A673 (cell line): ENCODE data around the gene PDCD1. TPM values are rescaled to one million over a fixed set of nuclear protein-coding genes. Genes with fewer than 3 reads are reported as not detected.

Experiments
- BruUV-seq: library from RNA; stranded (reverse); fragments of 400-500 nt; replicated peaks from 2 replicates; lab custom pipeline; 2021; lab: Mats Ljungman, UMichigan
- CTCF ChIA-PET: fragments of 300-600 bp; sonication (Branson Sonifier 250); formaldehyde crosslinking; loops from one replicate; lab custom pipeline; 2022; ENCODE audit warnings: antibody characterized with exemption; lab: Charles Lee
- POLR2A ChIA-PET: fragments of 300-600 bp; sonication (Branson Sonifier 250); formaldehyde crosslinking; loops from one replicate; lab custom pipeline; 2022; ENCODE audit warnings: antibody characterized with exemption; ENCODE audit not compliant: low non-redundant PET; lab: Charles Lee
- DNase-seq: peaks from one replicate; pipeline ENCODE4 v3.0.0-alpha.2; 2015; ENCODE audit warnings: low spot score
- H3K27ac ChIP-seq: fragments of 200-600 bp; sonication (generic); 2 replicates; pipeline ENCODE4 v1.5.1; 2016; ENCODE audit warnings: mixed run types, low read depth, mild to moderate bottlenecking, mixed read lengths, antibody characterized with exemption, low read length; ENCODE audit not compliant: poor library complexity, severe bottlenecking
- H3K27me3 ChIP-seq: fragments of 200-600 bp; sonication (generic); replicated peaks from 2 replicates; pipeline ENCODE4 v1.6.1; 2017; ENCODE audit warnings: mixed run types, low read depth, mild to moderate bottlenecking, mixed read lengths, antibody characterized with exemption, low read length; ENCODE audit not compliant: insufficient read depth, poor library complexity
- H3K36me3 ChIP-seq: fragments of 200-600 bp; sonication (generic); 2 replicates; pipeline ENCODE4 v1.6.1; 2016; ENCODE audit warnings: mixed run types, mild to moderate bottlenecking, mixed read lengths, antibody characterized with exemption, low read length; ENCODE audit not compliant: insufficient read depth, poor library complexity, severe bottlenecking
- H3K4me1 ChIP-seq: fragments of 200-600 bp; sonication (generic); 2 replicates; pipeline ENCODE4 v1.6.1; 2017; ENCODE audit warnings: mixed run types, mild to moderate bottlenecking, mixed read lengths, antibody characterized with exemption, low read length; ENCODE audit not compliant: insufficient read depth, poor library complexity, severe bottlenecking
- H3K4me3 ChIP-seq: fragments of 200-600 bp; sonication (generic); 2 replicates; pipeline ENCODE4 v1.5.1; 2016; ENCODE audit warnings: low read depth, mixed run types, mild to moderate bottlenecking, mixed read lengths, low read length; ENCODE audit not compliant: poor library complexity, severe bottlenecking
- H3K9me3 ChIP-seq: fragments of 200-600 bp; sonication (generic); 2 replicates; pipeline ENCODE4 v1.6.1; 2016; ENCODE audit warnings: mixed run types, low read depth, mild to moderate bottlenecking, mixed read lengths, antibody characterized with exemption, low read length; ENCODE audit not compliant: poor library complexity, severe bottlenecking
- CTCF ChIP-seq: fragments of 300-800, 200-600 bp; sonication (generic); conservative IDR thresholded peaks from 2 replicates; pipeline ENCODE4 v1.5.1; 2017; ENCODE audit warnings: low read depth, mild to moderate bottlenecking, antibody characterized with exemption, low read length, moderate library complexity, mixed read lengths
- EZH2 ChIP-seq: fragments of 200-600 bp; sonication (generic); IDR thresholded peaks from 2 replicates; pipeline ENCODE4 v1.6.1; 2017; ENCODE audit warnings: borderline replicate concordance, low read depth, mild to moderate bottlenecking, mixed read lengths, antibody characterized with exemption, low read length; ENCODE audit not compliant: poor library complexity, severe bottlenecking
- intact Hi-C: fragments of 100-400 bp; cut with micrococcal nuclease; formaldehyde crosslinking; loops from one replicate; pipeline ENCODE4 v1.10.0; 2022; ENCODE audit not compliant: unreplicated experiment
- total RNA-seq: library from RNA; stranded (reverse); gene quantifications from 2 replicates; pipeline ENCODE4 v1.2.3, GENCODE V29; 2021

PDCD1 gene
- total RNA-seq, 1 experiment from 2014 or later, result 0.34 TPM

GRCh38 chr2:241842067-241842415 is 16.7 kb downstream of the PDCD1 start:
- peak overlapping the region; percentile 54 for H3K27ac ChIP-seq
- no TSS peak for BruUV-seq
- CTCF ChIA-PET, result no interaction called here
- no peaks in the 10 kb centered on the region for H3K36me3 ChIP-seq
- peaks cover 14% of the 10 kb centered on the region for H3K4me1 ChIP-seq
- H3K4me3 ChIP-seq, result no peak overlapping the region
- DNase-seq, result no peak
- POLR2A ChIA-PET, result no interaction called here
- no peak for TF ChIP-seq CTCF
- no peak for TF ChIP-seq EZH2
- no peaks in the 10 kb centered on the region for H3K9me3 ChIP-seq
- intact Hi-C loops, result no loop called here
- no peaks in the 10 kb centered on the region for H3K27me3 ChIP-seq

- POLR2A ChIA-PET, result no interaction called here
- CTCF ChIA-PET, result no interaction called here
Observed at GRCh38 chr2:241841181-241842066, 17.3 kb downstream of the PDCD1 start.

GRCh38 chr2:241837197-241837965 is 21.3 kb downstream of the PDCD1 start:
- Histone ChIP-seq H3K9me3 (peaks cover 3% of the 10 kb centered on the region), H3K27me3 (no peaks in the 10 kb centered on the region), H3K4me3 (no peak overlapping the region), H3K36me3 (no peaks in the 10 kb centered on the region), H3K27ac (no peak overlapping the region), H3K4me1 (peaks cover 26% of the 10 kb centered on the region)
- BruUV-seq, result no TSS peak
- CTCF ChIA-PET, result no interaction called here
- POLR2A ChIA-PET, result no interaction called here
- intact Hi-C loops, result no loop called here
- TF ChIP-seq EZH2 (no peak), CTCF (no peak)
- no peak for DNase-seq

More at GRCh38 chr2:241841181-241842066, 17.3 kb downstream of the PDCD1 start:
- Histone ChIP-seq H3K4me3 (no peak overlapping the region), H3K4me1 (peaks cover 14% of the 10 kb centered on the region), H3K27ac (peak overlapping the region; percentile 54), H3K36me3 (no peaks in the 10 kb centered on the region), H3K9me3 (no peaks in the 10 kb centered on the region), H3K27me3 (no peaks in the 10 kb centered on the region)
- no peak for DNase-seq
- BruUV-seq, result no TSS peak
- TF ChIP-seq EZH2 (no peak), CTCF (no peak)
- intact Hi-C loops, result no loop called here
